ENCODE measurements around the gene MRGPRG. TPM values are rescaled to one million over a fixed set of nuclear protein-coding genes. Genes with fewer than 3 reads are reported as not detected.

MRGPRG gene
- total and polyA plus RNA-seq, 2 of the 8 experiments (the other 6 are each of a cell fraction or from before 2014, with no cell fraction given) = not detected

DNA sequence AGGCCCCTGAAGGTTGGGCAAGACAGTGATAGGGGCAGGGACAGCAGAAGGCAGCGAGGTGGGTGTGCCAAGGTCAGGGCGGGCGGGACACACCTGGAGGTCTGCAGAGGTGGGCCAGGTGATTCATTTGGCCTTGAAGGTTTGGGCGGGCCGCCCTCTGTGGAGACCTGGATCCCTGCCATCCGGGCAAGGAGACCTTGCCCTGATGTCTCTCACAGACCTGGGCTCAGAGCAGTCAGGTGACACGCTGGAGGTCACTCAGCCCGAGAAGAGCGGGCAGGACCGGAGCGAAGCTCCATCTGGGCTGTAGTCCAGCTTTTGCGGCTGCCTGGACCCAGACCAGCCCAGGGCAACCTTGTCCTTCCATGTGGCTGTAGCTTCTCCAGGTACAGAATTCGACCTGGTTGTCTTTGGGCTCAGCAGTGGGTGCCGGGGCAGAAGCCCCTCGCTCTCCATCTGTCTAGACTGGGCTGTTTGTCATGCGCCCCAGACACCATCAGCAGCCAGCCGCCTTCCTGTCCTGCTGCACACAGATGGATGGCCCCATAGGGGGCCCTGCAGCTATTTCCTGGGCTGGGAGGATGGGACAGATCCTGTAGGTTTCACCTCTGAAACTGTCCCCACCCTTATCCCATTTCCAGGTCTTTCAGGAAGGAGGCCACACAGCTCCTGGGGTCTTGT lies 3.1 kb downstream of the MRGPRG start (continued):
- no peak for TF ChIP-seq SP2 (IDR thresholded peaks at IDR 0.05; ENCODE audit: low read length)
- no peak for TF ChIP-seq CHD1 (IDR thresholded peaks at IDR 0.05; ENCODE audit: low read depth, low read length)
- TF ChIP-seq ASH2L (IDR thresholded peaks at IDR 0.05; ENCODE audit: low read length) = no peak
- TF ChIP-seq BCL11A (IDR thresholded peaks at IDR 0.05; ENCODE audit: low read depth in 2 of 2, low read length in 2 of 2) = no peak
